ENCODE measurements around the gene EVX2.

Gene EVX2

GRCh38 chr2:176124947-176125771 lies 41.4 kb upstream of the EVX2 start:
- DNase-seq (ENCODE audit: low spot score) (no peak), ATAC-seq (ENCODE audit: low read depth) (no peak)
- no peak for TF ChIP-seq CTCF (IDR thresholded peaks at IDR 0.05; ENCODE audit: poor library complexity, severe bottlenecking)
- Histone ChIP-seq H3K27me3 (ENCODE audit: insufficient read depth, poor library complexity, severe bottlenecking) (no peaks in the 10 kb centered on the region), H3K36me3 (ENCODE audit: low read depth) (peaks cover 8% of the 10 kb centered on the region), H3K4me3 (ENCODE audit: severe bottlenecking) (no peak overlapping the region), H3K27ac (ENCODE audit: poor library complexity, severe bottlenecking) (no peak overlapping the region), H3K9me3 (ENCODE audit: severe bottlenecking) (no peaks in the 10 kb centered on the region), H3K4me1 (ENCODE audit: insufficient read depth, poor library complexity, severe bottlenecking) (peaks cover 5% of the 10 kb centered on the region)

GRCh38 chr2:176124110-176124946 lies 40.6 kb upstream of the EVX2 start:
- Histone ChIP-seq H3K27ac (ENCODE audit: poor library complexity, severe bottlenecking) (no peak overlapping the region), H3K4me1 (ENCODE audit: insufficient read depth, poor library complexity, severe bottlenecking) (peaks cover 5% of the 10 kb centered on the region), H3K27me3 (ENCODE audit: insufficient read depth, poor library complexity, severe bottlenecking) (no peaks in the 10 kb centered on the region), H3K36me3 (ENCODE audit: low read depth) (peaks cover 11% of the 10 kb centered on the region), H3K4me3 (ENCODE audit: severe bottlenecking) (no peak overlapping the region), H3K9me3 (ENCODE audit: severe bottlenecking) (no peaks in the 10 kb centered on the region)
- no peak for TF ChIP-seq CTCF (IDR thresholded peaks at IDR 0.05; ENCODE audit: poor library complexity, severe bottlenecking)
- ATAC-seq (ENCODE audit: low read depth) (no peak), DNase-seq (ENCODE audit: low spot score) (no peak)

DNA sequence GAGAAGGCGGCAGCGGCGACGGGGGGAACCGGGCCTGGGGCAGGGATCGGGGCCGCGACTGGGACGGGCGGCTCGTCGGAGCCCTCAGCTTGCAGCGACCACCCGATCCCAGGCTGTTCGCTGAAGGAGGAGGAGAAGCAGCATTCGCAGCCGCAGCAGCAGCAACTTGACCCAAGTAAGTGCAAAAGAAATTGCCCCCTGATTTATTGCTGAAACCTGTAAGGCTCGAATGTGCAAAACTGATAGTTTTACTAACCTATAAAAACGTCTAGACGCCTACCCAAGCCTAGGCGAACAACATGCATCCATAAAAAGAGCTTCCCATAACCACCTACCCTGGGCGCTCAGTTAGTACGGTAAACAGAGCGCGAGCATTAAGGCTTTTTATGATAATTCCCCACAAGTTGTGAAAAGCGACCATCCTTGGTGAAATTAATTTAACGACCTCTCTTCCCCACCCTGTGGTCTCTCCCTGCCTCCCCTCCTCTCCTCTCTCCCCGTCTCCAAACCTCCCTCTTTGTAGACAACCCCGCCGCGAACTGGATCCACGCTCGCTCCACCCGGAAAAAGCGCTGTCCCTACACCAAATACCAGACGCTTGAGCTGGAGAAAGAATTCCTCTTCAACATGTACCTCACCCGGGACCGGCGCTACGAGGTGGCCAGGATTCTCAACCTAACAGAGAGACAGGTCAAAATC lies 39.8 kb upstream of the EVX2 start:
- Histone ChIP-seq H3K4me1 (ENCODE audit: insufficient read depth, poor library complexity, severe bottlenecking) (peaks cover 5% of the 10 kb centered on the region), H3K4me3 (ENCODE audit: severe bottlenecking) (no peak overlapping the region), H3K9me3 (ENCODE audit: severe bottlenecking) (no peaks in the 10 kb centered on the region), H3K27ac (ENCODE audit: poor library complexity, severe bottlenecking) (no peak overlapping the region), H3K36me3 (ENCODE audit: low read depth) (peaks cover 17% of the 10 kb centered on the region), H3K27me3 (ENCODE audit: insufficient read depth, poor library complexity, severe bottlenecking) (no peaks in the 10 kb centered on the region)
- DNase-seq (ENCODE audit: low spot score) (no peak), ATAC-seq (ENCODE audit: low read depth) (no peak)
- TF ChIP-seq CTCF (IDR thresholded peaks at IDR 0.05; ENCODE audit: poor library complexity, severe bottlenecking) = no peak

GRCh38 chr2:176122683-176123410 lies 39.1 kb upstream of the EVX2 start, which contains the start of gene HOXD9:
HOXD9 (plus strand) TSS chr2:176122719; CDS start chr2:176122769, 50 bp downstream.
- no peak for TF ChIP-seq CTCF (IDR thresholded peaks at IDR 0.05; ENCODE audit: poor library complexity, severe bottlenecking)
- Histone ChIP-seq H3K4me1 (ENCODE audit: insufficient read depth, poor library complexity, severe bottlenecking) (peaks cover 5% of the 10 kb centered on the region), H3K9me3 (ENCODE audit: severe bottlenecking) (no peaks in the 10 kb centered on the region), H3K36me3 (ENCODE audit: low read depth) (peaks cover 22% of the 10 kb centered on the region), H3K4me3 (ENCODE audit: severe bottlenecking) (no peak within 1 kb of the TSS), H3K27me3 (ENCODE audit: insufficient read depth, poor library complexity, severe bottlenecking) (no peaks in the 10 kb centered on the region), H3K27ac (ENCODE audit: poor library complexity, severe bottlenecking) (no peak within 1 kb of the TSS)
- DNase-seq (ENCODE audit: low spot score) (no peak), ATAC-seq (ENCODE audit: low read depth) (no peak)

Measured in RWPE2 (cell line).